NCI-H1417 (cell line): ENCODE data around the gene MYCBP2.
A peak's percentile ranks its signal among the peaks of the same experiment; 100 is the strongest.
"Not testable (repeated sequence)": the region's sequence is repeated elsewhere in the genome, so short reads cannot be mapped to it uniquely, and the experiment has no call there.

ENCODE experiments used
- DNase-seq, 3 experiments: peaks; one replicate each; lab custom pipeline; 2025; lab: John Stamatoyannopoulos, UW

The MYCBP2 gene

GRCh38 chr13:77338961-77339401, 12.1 kb upstream of the MYCBP2 start:
- DNase-seq: no peak

DNA sequence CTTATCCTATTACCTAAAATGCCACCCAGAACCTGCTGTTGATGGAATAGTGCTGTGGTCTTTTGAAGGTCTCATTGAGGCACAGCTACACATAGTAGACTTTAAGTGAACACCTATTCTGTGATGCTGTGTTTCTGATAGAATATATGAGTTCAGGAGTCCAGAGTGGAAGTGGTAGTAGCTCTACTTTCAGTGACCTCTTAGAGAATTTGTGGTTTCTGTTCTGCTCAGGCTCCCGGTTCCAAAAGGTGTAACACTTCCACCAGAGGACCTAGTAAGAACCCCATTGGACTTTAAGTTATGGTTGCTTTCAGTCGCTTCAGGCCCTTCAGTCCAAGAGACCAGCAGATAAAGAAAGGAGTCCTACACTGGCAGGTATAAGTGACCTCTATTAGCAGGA, 11.4 kb upstream of the MYCBP2 start:
- no peak for DNase-seq

- peak in 1 of 3 experiments; percentile 32 for DNase-seq
These were observed 10.3 kb upstream of the MYCBP2 start for GRCh38 chr13:77337159-77337558.

- no peak for DNase-seq
These were observed 8.6 kb upstream of the MYCBP2 start for GRCh38 chr13:77335543-77335942.

- peak in 1 of 3 experiments; percentile 55 for DNase-seq
These were observed 6.7 kb upstream of the MYCBP2 start for GRCh38 chr13:77333594-77333993.

- DNase-seq: no peak
These were observed 4.5 kb upstream of the MYCBP2 start for GRCh38 chr13:77331421-77331820.

GRCh38 chr13:77329911-77330584, 3.2 kb upstream of the MYCBP2 start:
- DNase-seq: no peak

DNA sequence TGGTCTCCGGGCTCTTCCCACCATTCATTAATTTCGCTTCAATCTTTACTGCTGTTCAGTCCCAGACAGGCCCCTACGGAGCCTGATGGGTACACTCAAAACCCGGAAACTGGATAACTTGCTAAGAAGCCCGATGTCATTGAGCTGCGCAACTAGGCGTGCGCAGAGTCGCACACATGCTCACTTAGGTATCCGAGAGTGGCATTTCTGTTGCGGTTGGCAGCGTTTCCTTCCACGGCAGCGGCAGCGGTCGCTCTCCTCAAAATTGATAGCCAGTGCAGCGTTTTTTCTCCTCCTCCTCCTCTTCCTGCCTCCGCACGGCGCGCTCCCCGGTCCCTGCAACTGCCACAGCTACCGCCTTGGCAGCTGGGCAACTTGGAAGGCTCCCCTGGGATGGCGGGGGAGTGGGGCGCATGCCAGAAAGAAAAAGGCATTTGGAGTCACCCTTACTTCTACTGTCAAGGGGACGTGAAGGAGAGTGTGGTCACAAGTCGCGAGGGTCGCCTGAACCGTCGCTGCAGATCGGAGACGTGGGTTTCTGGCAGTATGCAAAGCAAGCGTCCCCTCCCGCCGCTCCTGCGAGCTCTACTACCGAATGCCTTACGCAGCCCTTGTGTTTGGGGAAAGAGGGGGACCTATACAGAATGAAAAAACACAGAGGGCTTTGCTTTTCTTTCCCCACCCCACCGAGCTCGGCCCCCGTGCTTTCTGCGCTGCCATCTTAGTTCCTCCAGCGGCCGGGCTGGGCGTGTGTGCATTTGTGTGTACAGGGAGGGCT, 2.4 kb upstream of the MYCBP2 start:
- DNase-seq: peak; percentile 97 to 99 (median 98)

DNA sequence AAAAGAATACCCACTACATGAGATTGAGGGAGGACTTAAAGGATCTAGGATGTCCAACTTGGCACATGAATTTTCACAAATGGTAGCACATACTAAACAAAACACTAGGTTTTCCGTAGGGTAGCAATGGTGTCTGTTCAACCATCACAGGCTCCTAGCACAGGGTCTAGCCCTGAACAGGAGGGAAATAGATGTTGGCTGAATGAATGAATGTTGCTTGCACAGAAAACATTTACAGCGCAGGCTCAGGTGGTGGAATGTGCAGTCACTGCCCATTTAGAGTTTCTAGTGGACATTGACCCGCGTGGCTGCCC, 1.9 kb upstream of the MYCBP2 start:
- peak in 1 of 3 experiments; percentile 52 for DNase-seq

DNA sequence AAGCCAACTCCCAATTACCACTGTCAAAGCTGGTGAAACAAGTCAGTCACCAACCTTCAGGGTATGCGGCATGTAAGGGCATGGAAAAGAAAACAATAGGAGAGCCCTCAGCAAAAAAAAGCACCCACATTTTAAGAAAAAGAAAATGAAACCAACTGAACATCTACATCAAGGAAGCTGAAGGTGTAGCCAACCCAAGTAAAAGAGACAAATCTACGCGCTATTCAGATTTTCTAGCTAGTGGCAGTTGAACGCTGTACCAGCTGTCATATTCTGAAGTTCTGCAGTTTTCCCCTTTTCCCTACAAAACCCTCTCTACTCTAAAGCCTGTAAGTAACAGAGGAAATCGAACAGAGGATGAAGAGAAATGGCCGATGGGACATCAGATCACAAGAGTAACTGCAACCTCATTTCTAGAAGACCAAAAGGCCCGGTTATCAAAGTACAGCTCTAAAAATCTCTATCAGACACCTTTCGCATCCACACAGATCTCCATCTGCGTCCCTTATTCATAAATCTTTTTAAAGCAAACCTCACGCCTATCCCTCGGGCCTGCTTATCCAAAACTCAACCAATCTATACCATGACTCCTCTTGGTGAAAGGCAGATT, 1.4 kb downstream of the MYCBP2 start:
- peak in 2 of 3 experiments; percentile 69 to 74 for DNase-seq

GRCh38 chr13:77323858-77324257, 3.0 kb downstream of the MYCBP2 start:
- DNase-seq: no peak

- DNase-seq: no peak
These were observed 7.4 kb downstream of the MYCBP2 start for GRCh38 chr13:77319536-77319935.

DNA sequence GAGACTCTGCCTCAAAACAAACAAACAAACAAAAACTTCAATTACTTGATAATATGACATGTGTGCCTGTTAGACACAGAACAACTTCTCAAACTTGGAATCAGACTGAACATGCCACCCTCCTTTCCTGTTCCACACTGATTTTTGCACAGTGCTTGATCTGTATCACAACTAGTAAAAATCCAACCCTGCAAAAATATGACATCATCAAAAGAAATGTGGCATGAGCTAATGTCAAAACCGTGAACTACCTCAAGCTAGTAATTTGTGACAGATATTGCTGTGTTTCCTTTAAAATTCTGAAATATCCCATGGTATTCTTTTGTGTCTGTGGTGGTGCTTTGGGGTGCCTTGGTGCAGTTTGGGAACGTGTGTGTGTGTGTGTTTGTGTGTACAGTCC, 8.2 kb downstream of the MYCBP2 start:
- DNase-seq: no peak

GRCh38 chr13:77316430-77316829, 10.5 kb downstream of the MYCBP2 start:
- DNase-seq: no peak

DNA sequence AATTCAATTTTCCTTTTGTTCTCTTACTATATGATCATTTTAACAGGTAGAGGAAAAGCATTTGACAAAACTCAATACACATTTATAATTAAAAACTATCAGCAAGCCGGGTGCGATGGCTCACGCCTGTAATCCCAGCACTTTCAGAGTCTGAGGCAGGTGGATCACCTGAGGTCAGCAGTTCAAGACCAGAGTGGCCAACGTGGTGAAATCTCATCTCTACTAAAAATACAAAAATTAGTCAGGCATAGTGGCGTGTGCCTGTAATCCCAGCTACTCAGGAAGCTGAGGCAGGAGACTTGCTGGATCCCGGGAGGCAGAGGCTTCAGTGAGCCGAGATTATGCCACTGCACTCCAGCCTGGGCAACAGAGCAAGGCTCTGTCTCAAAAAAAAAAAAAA, 11.4 kb downstream of the MYCBP2 start:
- DNase-seq: not testable (repeated sequence)

DNA sequence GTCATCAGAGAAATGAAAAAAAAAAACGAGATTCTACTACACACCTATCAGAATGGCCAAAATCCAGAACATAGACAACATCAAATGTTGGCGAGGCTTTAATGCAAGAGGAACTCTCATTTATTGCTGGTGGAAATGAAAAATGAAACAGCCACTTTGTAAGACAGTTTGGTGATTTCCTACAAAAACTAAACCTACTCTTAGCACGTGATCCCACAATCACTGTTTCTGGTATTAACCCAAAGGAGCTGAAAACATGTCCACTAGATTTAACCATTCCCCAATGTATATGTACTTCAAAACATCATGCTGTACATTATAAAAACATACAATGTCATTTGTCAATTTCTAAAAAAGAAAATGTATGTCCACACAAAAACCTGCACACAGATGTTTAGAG, 13.0 kb downstream of the MYCBP2 start:
- DNase-seq: no peak

GRCh38 chr13:77312311-77312710, 14.6 kb downstream of the MYCBP2 start:
- no peak for DNase-seq

DNA sequence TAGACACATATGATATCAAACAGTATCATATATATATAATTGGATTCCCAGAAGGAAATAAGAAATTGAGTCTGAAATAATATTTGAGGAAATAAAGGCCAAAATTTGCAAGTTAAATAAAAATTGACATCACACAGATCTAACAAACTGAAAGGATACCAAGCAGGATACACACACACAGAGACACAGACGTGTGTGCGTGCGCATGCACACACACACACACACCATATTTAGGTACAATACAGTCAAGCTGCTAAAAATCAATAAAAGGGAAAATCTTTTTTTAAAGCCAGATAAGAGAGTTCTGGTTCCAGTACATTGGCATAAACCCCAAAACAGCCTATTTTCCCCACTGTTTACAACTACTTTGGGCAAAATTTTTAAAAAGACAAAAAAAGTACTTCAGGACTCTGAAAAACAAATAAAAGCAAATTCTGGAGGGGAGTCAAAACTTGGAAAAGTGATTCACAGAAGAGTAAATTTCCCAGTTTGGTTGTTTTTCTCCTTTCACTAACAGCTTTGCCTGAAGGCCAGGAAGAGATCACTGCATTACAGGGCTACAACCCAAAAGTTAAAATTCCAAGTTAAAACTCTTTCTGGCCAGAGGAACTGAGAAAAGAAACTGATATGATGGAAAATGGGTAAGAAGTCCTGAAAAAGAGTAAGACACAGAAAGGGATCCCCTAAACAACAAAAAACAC, 16.2 kb downstream of the MYCBP2 start:
- DNase-seq: no peak

GRCh38 chr13:77310161-77310560, 16.7 kb downstream of the MYCBP2 start:
- no peak for DNase-seq

DNA sequence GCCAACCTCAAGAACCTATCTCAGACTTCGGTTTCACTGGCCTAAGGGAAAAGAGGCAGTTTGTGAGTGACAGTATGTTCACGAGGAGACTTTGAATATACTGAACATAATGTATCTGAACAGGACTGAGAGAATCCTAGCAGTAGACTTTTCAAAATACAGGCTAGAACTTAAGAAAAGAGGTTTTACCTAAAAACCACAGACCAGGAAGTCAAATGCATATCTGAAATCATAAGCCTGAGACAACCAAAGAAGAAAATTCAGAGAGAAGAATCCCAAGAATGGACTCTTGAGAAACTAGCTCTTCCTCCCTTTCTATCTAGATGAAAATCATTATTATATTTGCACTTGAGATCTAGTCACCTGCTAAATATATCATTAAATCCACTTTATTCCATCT, 17.6 kb downstream of the MYCBP2 start:
- no peak for DNase-seq

DNA sequence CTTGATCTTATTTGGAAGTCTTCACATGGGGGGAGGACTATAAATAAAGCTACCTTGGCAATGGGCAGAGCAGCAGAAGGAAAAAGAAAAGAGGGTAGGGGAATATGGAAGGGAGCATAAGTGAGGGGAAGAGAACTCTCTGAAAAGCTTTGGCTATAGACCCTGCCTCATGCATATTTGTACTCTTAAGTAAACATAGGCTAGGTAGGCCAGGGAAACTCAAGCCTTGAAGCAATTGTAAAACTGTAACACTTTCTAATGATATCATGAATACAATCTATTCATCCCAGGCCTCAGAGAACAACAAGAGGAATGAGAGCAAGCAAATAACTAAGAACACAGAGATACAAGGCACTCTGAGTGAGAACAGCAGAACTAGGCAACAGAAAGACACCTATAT, 20.4 kb downstream of the MYCBP2 start:
- peak in 1 of 3 experiments; percentile 43 for DNase-seq

DNA sequence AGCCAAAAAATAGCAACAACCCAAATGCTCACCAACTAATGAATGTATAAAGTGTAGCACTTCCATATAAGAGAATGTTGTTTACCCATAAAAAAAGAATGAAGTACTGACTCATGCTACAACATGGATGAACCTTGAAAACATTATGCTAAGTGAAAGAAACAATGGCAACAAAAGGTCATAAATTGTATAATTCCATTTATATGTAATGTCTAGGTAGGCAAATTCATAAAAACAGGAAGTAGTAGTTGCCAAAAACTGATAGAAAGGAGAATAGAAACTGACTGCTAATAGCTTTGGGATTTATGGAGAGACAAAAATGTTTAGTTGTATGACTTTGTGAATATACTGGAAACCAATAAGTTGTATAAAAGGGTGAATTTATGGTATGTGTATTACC, 21.6 kb downstream of the MYCBP2 start:
- DNase-seq: no peak
